NCI-H2107 treated with DMSO at 0.1 percent for 48 hours (cell line): Measurements from ENCODE around the gene TFCP2.
"Not testable (repeated sequence)": the region's sequence is repeated elsewhere in the genome, so short reads cannot be mapped to it uniquely, and the experiment has no call there.

Source experiments
- DNase-seq: peaks from one replicate; lab custom pipeline; 2025; ENCODE audit not compliant: unreplicated experiment; lab: John Stamatoyannopoulos, UW

TFCP2 gene

GRCh38 chr12:51172515-51173431 lies at the start of gene TFCP2:
TSS of gene TFCP2 (minus strand) at chr12:51173135. CDS start at chr12:51172422, 713 bp downstream.
- peak; percentile 85 for DNase-seq

GRCh38 chr12:51222461-51222860 lies 49.5 kb upstream of the TFCP2 start:
- no peak for DNase-seq

GRCh38 chr12:51219857-51220256 lies 46.9 kb upstream of the TFCP2 start:
- not testable (repeated sequence) for DNase-seq

- DNase-seq: no peak
Observed at GRCh38 chr12:51219322-51219721, 46.4 kb upstream of the TFCP2 start.

- peak; percentile 8 for DNase-seq
Observed at GRCh38 chr12:51218607-51219161, 45.7 kb upstream of the TFCP2 start.

- DNase-seq: peak; percentile 45
Observed at GRCh38 chr12:51217968-51218606, 45.2 kb upstream of the TFCP2 start, which contains the start of gene POU6F1. TSS of gene POU6F1 (minus strand) at chr12:51218062. CDS start at chr12:51206836, 11,226 bp downstream.

GRCh38 chr12:51217133-51217967 lies 44.4 kb upstream of the TFCP2 start:
- peak; percentile 39 for DNase-seq

- no peak for DNase-seq
Observed at GRCh38 chr12:51216642-51217041, 43.7 kb upstream of the TFCP2 start.

- no peak for DNase-seq
Observed at GRCh38 chr12:51214895-51215294, 42.0 kb upstream of the TFCP2 start.

- no peak for DNase-seq
Observed at GRCh38 chr12:51210690-51211395, 37.9 kb upstream of the TFCP2 start.

- DNase-seq: no peak
Observed at GRCh38 chr12:51209259-51209658, 36.3 kb upstream of the TFCP2 start.

- no peak for DNase-seq
Observed at GRCh38 chr12:51208016-51208660, 35.2 kb upstream of the TFCP2 start.

- DNase-seq: no peak
Observed at GRCh38 chr12:51205350-51205749, 32.4 kb upstream of the TFCP2 start.

GRCh38 chr12:51202718-51203117 lies 29.8 kb upstream of the TFCP2 start:
- DNase-seq: no peak

GRCh38 chr12:51200806-51201205 lies 27.9 kb upstream of the TFCP2 start:
- no peak for DNase-seq

- DNase-seq: no peak
Observed at GRCh38 chr12:51200156-51200555, 27.2 kb upstream of the TFCP2 start.

- no peak for DNase-seq
Observed at GRCh38 chr12:51199366-51199945, 26.5 kb upstream of the TFCP2 start.

GRCh38 chr12:51198568-51199365 lies 25.8 kb upstream of the TFCP2 start:
- DNase-seq: no peak
